ENCODE measurements around the gene RSPO3.

- TF ChIP-seq EZH2 (IDR thresholded peaks at IDR 0.05; ENCODE audit: insufficient read depth, poor library complexity, severe bottlenecking) (no peak), EZH2phosphoT487 (IDR thresholded peaks at IDR 0.05; ENCODE audit: insufficient read depth, low read depth) (no peak)
These were observed 22.3 kb upstream of the RSPO3 start for GRCh38 chr6:127096167-127096566.

All from GM23248 (cell line).